ENCODE data around the gene GULP1. TPM values are rescaled to one million over a fixed set of nuclear protein-coding genes. Genes with fewer than 3 reads are reported as not detected.

GULP1 gene
- total RNA-seq, 1 experiment from 2014 or later, result 140 TPM

GRCh38 chr2:188295067-188295685, 3.5 kb downstream of the GULP1 start:
- TF ChIP-seq, protein P1, sequence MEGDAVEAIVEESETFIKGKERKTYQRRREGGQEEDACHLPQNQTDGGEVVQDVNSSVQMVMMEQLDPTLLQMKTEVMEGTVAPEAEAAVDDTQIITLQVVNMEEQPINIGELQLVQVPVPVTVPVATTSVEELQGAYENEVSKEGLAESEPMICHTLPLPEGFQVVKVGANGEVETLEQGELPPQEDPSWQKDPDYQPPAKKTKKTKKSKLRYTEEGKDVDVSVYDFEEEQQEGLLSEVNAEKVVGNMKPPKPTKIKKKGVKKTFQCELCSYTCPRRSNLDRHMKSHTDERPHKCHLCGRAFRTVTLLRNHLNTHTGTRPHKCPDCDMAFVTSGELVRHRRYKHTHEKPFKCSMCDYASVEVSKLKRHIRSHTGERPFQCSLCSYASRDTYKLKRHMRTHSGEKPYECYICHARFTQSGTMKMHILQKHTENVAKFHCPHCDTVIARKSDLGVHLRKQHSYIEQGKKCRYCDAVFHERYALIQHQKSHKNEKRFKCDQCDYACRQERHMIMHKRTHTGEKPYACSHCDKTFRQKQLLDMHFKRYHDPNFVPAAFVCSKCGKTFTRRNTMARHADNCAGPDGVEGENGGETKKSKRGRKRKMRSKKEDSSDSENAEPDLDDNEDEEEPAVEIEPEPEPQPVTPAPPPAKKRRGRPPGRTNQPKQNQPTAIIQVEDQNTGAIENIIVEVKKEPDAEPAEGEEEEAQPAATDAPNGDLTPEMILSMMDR (conservative IDR thresholded peaks at IDR 0.05), result no peak
- H3K9me3 Mint-ChIP-seq, result peaks cover 0 to 15% of the 10 kb centered on the region in 2 experiments; a peak in 4 of 5 replicates
- H3K36me3 Mint-ChIP-seq (ENCODE audit: insufficient read depth in 1 of 3, low read depth in 3 of 3), result peaks cover 15 to 20% (median 19%) of the 10 kb centered on the region in 3 experiments; a peak in 6 of 7 replicates
- H4K8ac ChIP-seq (replicated peaks; ENCODE audit: insufficient read length, low read depth, low read length), result no peak overlapping the region
- H3K27ac ChIP-seq (ENCODE audit: insufficient read length, low read depth, low read length), result no peak overlapping the region
- peaks cover 44% of the 10 kb centered on the region; the same call in 1 of the 2 replicates for H3K79me2 ChIP-seq (ENCODE audit: insufficient read depth, low read length)
- no CpG with 5 or more reads among the region's 3 CpGs for WGBS (ENCODE audit: extremely low coverage, insufficient read length, low lambda C conversion rate)
- H3K4me1 Mint-ChIP-seq, result peaks cover 46 to 47% of the 10 kb centered on the region in 2 experiments
- no peak overlapping the region for H2BK120ac ChIP-seq (ENCODE audit: low read depth, low read length, poor library complexity, severe bottlenecking)
- no peaks in the 10 kb centered on the region for H3K9me3 ChIP-seq (ENCODE audit: control insufficient read depth, low read depth, low read length)
- H4K5ac ChIP-seq (ENCODE audit: insufficient read length, low read depth, low read length), result no peak overlapping the region
- H3K23me2 ChIP-seq (ENCODE audit: insufficient read length, low read depth, low read length, poor library complexity, severe bottlenecking), result peaks cover 17% of the 10 kb centered on the region
- H3K23ac ChIP-seq (ENCODE audit: insufficient read length, low read depth, low read length), result no peak overlapping the region
- no peak overlapping the region for H2BK5ac ChIP-seq (ENCODE audit: insufficient read length, low read length)
- H4K91ac ChIP-seq (ENCODE audit: insufficient read length, low read depth, low read length), result no peak overlapping the region
- H3T11ph ChIP-seq (ENCODE audit: low read length), result no peak overlapping the region
- H3K4me1 ChIP-seq (ENCODE audit: insufficient read depth, low read length), result peaks cover 5% of the 10 kb centered on the region; the same call in 1 of the 2 replicates
- peak overlapping the region; percentile 77 for H3K9ac ChIP-seq (ENCODE audit: extremely low read depth, insufficient read length, low read length)
- peak overlapping the region; percentile 69 for H3K4me2 ChIP-seq (ENCODE audit: insufficient read depth, insufficient read length, low read length)
- no peak overlapping the region for H3K14ac ChIP-seq (ENCODE audit: insufficient read depth, low read length)
- H2AFZ ChIP-seq (ENCODE audit: low read length), result no peak overlapping the region
- no peak for DNase-seq
- no peak overlapping the region for H3K4ac ChIP-seq (ENCODE audit: low read depth, low read length)
- H3K56ac ChIP-seq (ENCODE audit: insufficient read length, low read depth, low read length), result no peak overlapping the region
- H3K27me3 ChIP-seq (ENCODE audit: insufficient read depth, low read length), result no peaks in the 10 kb centered on the region
- no peaks in the 10 kb centered on the region for H3K27me3 Mint-ChIP-seq (ENCODE audit: low read depth)
- H3K79me1 ChIP-seq (ENCODE audit: insufficient read depth, low read depth, low read length, poor library complexity, severe bottlenecking), result no peaks in the 10 kb centered on the region
- no peak overlapping the region for H2AK5ac ChIP-seq (ENCODE audit: insufficient read length, low read length)
- peak overlapping the region in 2 of 3 experiments; percentile 87 to 99; a peak in 4 of 7 replicates for H3K27ac Mint-ChIP-seq
- H2BK20ac ChIP-seq (ENCODE audit: low read depth, low read length, poor library complexity, severe bottlenecking), result no peak overlapping the region
- no peak overlapping the region for H3K18ac ChIP-seq (ENCODE audit: insufficient read length, low read depth, low read length)
- peak overlapping the region; percentile 93 to 97 for H3K4me3 Mint-ChIP-seq
- no peak overlapping the region for H2BK12ac ChIP-seq (ENCODE audit: insufficient read length, low read depth, low read length)
- H4K20me1 ChIP-seq (ENCODE audit: control insufficient read depth, insufficient read depth, insufficient read length), result no peaks in the 10 kb centered on the region
- H2BK15ac ChIP-seq (ENCODE audit: low read depth, low read length), result no peak overlapping the region
